Myometrial cell (primary cell): ENCODE measurements around the gene CHRM1. TPM values are rescaled to one million over a fixed set of nuclear protein-coding genes. Genes with fewer than 3 reads are reported as not detected.

ENCODE experiments used
- total RNA-seq: library from RNA; depleted of rRNA; stranded (reverse); fragments of >200 nt; gene quantifications from 2 replicates; pipeline ENCODE4 v1.2.3, GENCODE V29; 2015

Gene CHRM1
- not detected in 2 replicates for total RNA-seq

GRCh38 chr11:62921201-62921572 is at the start of gene CHRM1:
TSS of gene CHRM1 (minus strand) at chr11:62921363. CDS start at chr11:62911100, 10,263 bp downstream.

GRCh38 chr11:62880803-62881578 is 40.2 kb downstream of the CHRM1 start, which contains the start of gene SLC3A2:
TSS of gene SLC3A2 (plus strand) at chr11:62880896. CDS start at chr11:62881024, 128 bp downstream.

Other genes with a start within 250 kb of the CHRM1 start
- 8.6 and 10.5 TPM in 2 replicates for gene UQCC3, start 249.7 kb downstream of the CHRM1 start, total RNA-seq
- gene LBHD1, start 249.1 kb downstream of the CHRM1 start, total RNA-seq, result 6.9 and 11.0 TPM in 2 replicates
- gene UBXN1, start 242.3 kb downstream of the CHRM1 start, total RNA-seq, result 97.7 and 109 TPM in 2 replicates
- gene LRRN4CL, start 231.8 kb downstream of the CHRM1 start, total RNA-seq, result 5.8 and 6.6 TPM in 2 replicates
- gene BSCL2, start 213.9 kb downstream of the CHRM1 start, total RNA-seq, result 79.6 and 137 TPM in 2 replicates
- not detected in 2 replicates for gene GNG3, start 213.7 kb downstream of the CHRM1 start, total RNA-seq
- 6.6 and 6.9 TPM in 2 replicates for gene HNRNPUL2, start 193.9 kb downstream of the CHRM1 start, total RNA-seq
- gene TTC9C, start 192.9 kb downstream of the CHRM1 start, total RNA-seq, result 27.1 and 44.5 TPM in 2 replicates
- 6.1 and 10.3 TPM in 2 replicates for gene ZBTB3, start 167.2 kb downstream of the CHRM1 start, total RNA-seq
- gene POLR2G, start 159.8 kb downstream of the CHRM1 start, total RNA-seq, result 96.1 and 114 TPM in 2 replicates
- 11.8 and 18.6 TPM in 2 replicates for gene TAF6L, start 150.0 kb downstream of the CHRM1 start, total RNA-seq
- gene TMEM179B, start 134.0 kb downstream of the CHRM1 start, total RNA-seq, result 73.7 and 93.1 TPM in 2 replicates
- 40.9 and 43.8 TPM in 2 replicates for gene TMEM223, start 129.4 kb downstream of the CHRM1 start, total RNA-seq
- gene NXF1, start 115.9 kb downstream of the CHRM1 start, total RNA-seq, result 26.2 and 30.5 TPM in 2 replicates
- gene STX5, start 89.3 kb downstream of the CHRM1 start, total RNA-seq, result 33.2 and 59.2 TPM in 2 replicates
- not detected in 2 replicates for gene TEX54, start 88.5 kb downstream of the CHRM1 start, total RNA-seq
- gene WDR74, start 81.8 kb downstream of the CHRM1 start, total RNA-seq, result 39.7 and 57.4 TPM in 2 replicates
- 216 and 237 TPM in 2 replicates for gene SLC3A2, start 40.5 kb downstream of the CHRM1 start, total RNA-seq
- not detected in 2 replicates for gene SLC22A6, start 63.6 kb upstream of the CHRM1 start, total RNA-seq
- not detected in 2 replicates for gene SLC22A8, start 94.5 kb upstream of the CHRM1 start, total RNA-seq
- gene SLC22A24, start 222.9 kb upstream of the CHRM1 start, total RNA-seq, result not detected in 2 replicates